Measurements from ENCODE around the gene ACSM2B. TPM values are rescaled to one million over a fixed set of nuclear protein-coding genes. Genes with fewer than 3 reads are reported as not detected.
"Not testable (repeated sequence)": the region's sequence is repeated elsewhere in the genome, so short reads cannot be mapped to it uniquely, and the experiment has no call there.

The ACSM2B gene
- polyA plus RNA-seq, 4 donors, result 0.18 to 0.50 TPM; not detected in 2

- DNase-seq; H3K9me3 ChIP-seq (ENCODE audit: control insufficient read depth in 2 of 2, insufficient read depth in 1 of 2, low read depth in 1 of 2, low read length in 1 of 2); FAIRE-seq; H3K36me3 ChIP-seq (ENCODE audit: control insufficient read depth in 3 of 3, insufficient read depth in 2 of 3, low read depth in 1 of 3, low read length in 3 of 3); H3K4me1 ChIP-seq (ENCODE audit: control insufficient read depth in 3 of 3, insufficient read depth in 2 of 3, low read depth in 1 of 3, low read length in 2 of 3); H3K27ac ChIP-seq (ENCODE audit: low read depth in 1 of 3, low read length in 2 of 3); H3K4me3 ChIP-seq (ENCODE audit: low read depth in 1 of 3, low read length in 3 of 3); H3K27me3 ChIP-seq (ENCODE audit: control insufficient read depth in 3 of 3, insufficient read depth in 3 of 3, low read length in 3 of 3): not testable (repeated sequence)
- WGBS, 3 donors, result no CpG with 5 or more reads among the region's 11 CpGs
These were observed 84.7 kb downstream of the ACSM2B start for GRCh38 chr16:20491448-20491847.

GRCh38 chr16:20490994-20491393, 85.2 kb downstream of the ACSM2B start:
- WGBS, 3 donors, result no CpG with 5 or more reads among the region's 3 CpGs
- H3K27ac ChIP-seq (ENCODE audit: low read depth in 1 of 3, low read length in 2 of 3); FAIRE-seq: not testable (repeated sequence)

More at GRCh38 chr16:20490994-20491393, 85.2 kb downstream of the ACSM2B start:
- H3K9me3 ChIP-seq (ENCODE audit: control insufficient read depth in 2 of 2, insufficient read depth in 1 of 2, low read depth in 1 of 2, low read length in 1 of 2); H3K4me1 ChIP-seq (ENCODE audit: control insufficient read depth in 3 of 3, insufficient read depth in 2 of 3, low read depth in 1 of 3, low read length in 2 of 3); DNase-seq; H3K36me3 ChIP-seq (ENCODE audit: control insufficient read depth in 3 of 3, insufficient read depth in 2 of 3, low read depth in 1 of 3, low read length in 3 of 3); H3K27me3 ChIP-seq (ENCODE audit: control insufficient read depth in 3 of 3, insufficient read depth in 3 of 3, low read length in 3 of 3); H3K4me3 ChIP-seq (ENCODE audit: low read depth in 1 of 3, low read length in 3 of 3): not testable (repeated sequence)

Other genes with a start within 250 kb of the ACSM2B start
- 10 to 100 TPM in 3 of 4 donors, 1 to 10 TPM in 1; 8.4 to 34.4 (median 14.4) TPM for gene GP2, start 248.9 kb downstream of the ACSM2B start, polyA plus RNA-seq
- under 1 TPM in 2 of 4 donors, not detected in 2; 0.03 TPM for gene UMOD, start 223.7 kb downstream of the ACSM2B start, polyA plus RNA-seq
- gene PDILT, start 171.6 kb downstream of the ACSM2B start, polyA plus RNA-seq, result under 1 TPM in 1 of 4 donors, not detected in 3; 0.19 TPM
- under 1 TPM in 3 of 4 donors, not detected in 1; 0.16 to 0.97 (median 0.81) TPM for gene ACSM5, start 166.8 kb downstream of the ACSM2B start, polyA plus RNA-seq
- gene ACSM2A, start 124.8 kb downstream of the ACSM2B start, polyA plus RNA-seq, result under 1 TPM in 2 of 4 donors, not detected in 2; 0.07 TPM
- gene ACSM1, start 121.3 kb upstream of the ACSM2B start, polyA plus RNA-seq, result under 1 TPM in 3 of 4 donors, not detected in 1; 0.22 to 0.37 (median 0.24) TPM
- 10 to 100 TPM in 3 of 4 donors, 1 to 10 TPM in 1; 7.6 to 43.2 (median 14.9) TPM for gene THUMPD1, start 165.5 kb upstream of the ACSM2B start, polyA plus RNA-seq
- gene ACSM3, start 187.6 kb upstream of the ACSM2B start, polyA plus RNA-seq, result 10 to 100 TPM in 1 of 4 donors, 1 to 10 TPM in 3; 1.8 to 22.5 (median 4.7) TPM
- gene ERI2, start 230.1 kb upstream of the ACSM2B start, polyA plus RNA-seq, result 10 to 100 TPM in 3 of 4 donors, 1 to 10 TPM in 1; 10.0 to 36.0 (median 17.2) TPM
- 1 to 10 TPM in 3 of 4 donors, under 1 TPM in 1; 0.54 to 9.6 (median 3.3) TPM for gene REXO5, start 230.2 kb upstream of the ACSM2B start, polyA plus RNA-seq